Measurements from ENCODE around the gene ZNF24. TPM values are rescaled to one million over a fixed set of nuclear protein-coding genes. Genes with fewer than 3 reads are reported as not detected.

Gene ZNF24
- 31.8 and 33.9 TPM in 2 replicates for total RNA-seq
- 16.3 and 16.9 TPM in 2 replicates for polyA plus RNA-seq
- polyA plus RNA-seq (2012): 13.2 and 13.4 TPM in 2 replicates
- polyA minus RNA-seq (ENCODE audit: low replicate concordance): 5.1 and 13.6 TPM in 2 replicates

- Histone ChIP-seq H3K27me3 (ENCODE audit: control insufficient read depth, insufficient read depth, low read length) (no peaks in the 10 kb centered on the region), H3K9ac (ENCODE audit: insufficient read depth, low read length) (peak within 1 kb of the TSS; percentile 97), H3K27ac (ENCODE audit: insufficient read depth, low read length) (peak within 1 kb of the TSS; percentile 96), H3K9me3 (ENCODE audit: control insufficient read depth, insufficient read depth, low read depth, low read length) (no peaks in the 10 kb centered on the region), H4K20me1 (ENCODE audit: control insufficient read depth, extremely low read depth, insufficient read depth, low read length) (peaks cover 8% of the 10 kb centered on the region), H3K36me3 (ENCODE audit: control insufficient read depth, insufficient read depth, low read length) (peaks cover 4% of the 10 kb centered on the region), H3K79me2 (ENCODE audit: control insufficient read depth, insufficient read depth, low read length) (peaks cover 43% of the 10 kb centered on the region), H3K4me1 (ENCODE audit: control insufficient read depth, extremely low read depth, insufficient read depth, low read length) (peaks cover 2% of the 10 kb centered on the region), H3K4me2 (ENCODE audit: extremely low read depth, insufficient read depth, low read length) (peak within 1 kb of the TSS; percentile 92), H3K4me3 (replicated peaks in 1 of 4; ENCODE audit: control extremely low read depth in 1 of 4, insufficient read depth in 1 of 4, low read depth in 3 of 4, low read length in 4 of 4) (peak within 1 kb of the TSS; percentile 70 to 93 (median 83)), H2AFZ (ENCODE audit: low read length) (peak within 1 kb of the TSS; percentile 89)
- TF ChIP-seq EZH2 (IDR thresholded peaks at IDR 0.05; ENCODE audit: low read length, missing control alignments) (no peak), CTCF (conservative IDR thresholded peaks at IDR 0.05 in 1 of 2, IDR thresholded peaks at IDR 0.05 in 1 of 2; ENCODE audit: low read depth in 1 of 2, low read length in 2 of 2) (no peak)
- peak; percentile 90 to 91 for DNase-seq (ENCODE audit: low read depth in 2 of 2)
These were observed at the start of gene ZNF24 for GRCh38 chr18:35343936-35344735. ZNF24 (minus strand) TSS chr18:35344420; CDS start chr18:35340650, 3,770 bp downstream.

GRCh38 chr18:35393716-35394115 lies 49.5 kb upstream of the ZNF24 start:
- no peak overlapping the region for H3K9ac ChIP-seq (ENCODE audit: insufficient read depth, low read length)
- no peak for DNase-seq (ENCODE audit: low read depth in 2 of 2)
- no peak overlapping the region for H3K4me2 ChIP-seq (ENCODE audit: extremely low read depth, insufficient read depth, low read length)
- no peak overlapping the region for H3K27ac ChIP-seq (ENCODE audit: insufficient read depth, low read length)
- no peaks in the 10 kb centered on the region for H3K9me3 ChIP-seq (ENCODE audit: control insufficient read depth, insufficient read depth, low read depth, low read length)
- no peak overlapping the region for H3K4me3 ChIP-seq (replicated peaks in 1 of 4; ENCODE audit: control extremely low read depth in 1 of 4, insufficient read depth in 1 of 4, low read depth in 3 of 4, low read length in 4 of 4)
- H2AFZ ChIP-seq (ENCODE audit: low read length): no peak overlapping the region
- H4K20me1 ChIP-seq (ENCODE audit: control insufficient read depth, extremely low read depth, insufficient read depth, low read length): no peaks in the 10 kb centered on the region
- H3K79me2 ChIP-seq (ENCODE audit: control insufficient read depth, insufficient read depth, low read length): no peaks in the 10 kb centered on the region
- peaks cover 2% of the 10 kb centered on the region for H3K4me1 ChIP-seq (ENCODE audit: control insufficient read depth, extremely low read depth, insufficient read depth, low read length)
- H3K36me3 ChIP-seq (ENCODE audit: control insufficient read depth, insufficient read depth, low read length): no peaks in the 10 kb centered on the region
- no peaks in the 10 kb centered on the region for H3K27me3 ChIP-seq (ENCODE audit: control insufficient read depth, insufficient read depth, low read length)
- TF ChIP-seq EZH2 (IDR thresholded peaks at IDR 0.05; ENCODE audit: low read length, missing control alignments): no peak
- TF ChIP-seq CTCF (conservative IDR thresholded peaks at IDR 0.05 in 1 of 2, IDR thresholded peaks at IDR 0.05 in 1 of 2; ENCODE audit: low read depth in 1 of 2, low read length in 2 of 2): no peak

DNA sequence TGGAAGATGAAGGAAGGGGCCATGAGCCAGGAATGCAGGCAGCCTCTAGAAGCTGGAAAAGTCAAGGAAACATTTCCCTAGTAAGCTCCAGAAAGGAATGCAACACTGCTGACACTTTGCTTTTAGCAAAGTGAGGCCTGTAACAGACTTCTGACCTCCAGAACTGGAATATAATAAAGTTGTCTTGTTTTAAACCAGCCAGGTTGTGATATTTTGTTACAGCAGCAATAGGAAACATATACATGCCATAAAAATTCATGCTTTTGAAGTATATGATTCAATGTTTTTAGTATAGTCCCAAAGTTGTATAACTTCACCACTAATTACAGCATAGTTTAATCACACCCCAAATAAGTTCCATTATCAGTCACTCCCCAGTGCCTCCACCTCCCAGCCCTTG lies 48.2 kb upstream of the ZNF24 start:
- no peaks in the 10 kb centered on the region for H3K27me3 ChIP-seq (ENCODE audit: control insufficient read depth, insufficient read depth, low read length)
- no peak for TF ChIP-seq EZH2 (IDR thresholded peaks at IDR 0.05; ENCODE audit: low read length, missing control alignments)
- no peak for TF ChIP-seq CTCF (conservative IDR thresholded peaks at IDR 0.05 in 1 of 2, IDR thresholded peaks at IDR 0.05 in 1 of 2; ENCODE audit: low read depth in 1 of 2, low read length in 2 of 2)
- no peaks in the 10 kb centered on the region for H4K20me1 ChIP-seq (ENCODE audit: control insufficient read depth, extremely low read depth, insufficient read depth, low read length)
- H3K9ac ChIP-seq (ENCODE audit: insufficient read depth, low read length): no peak overlapping the region
- H2AFZ ChIP-seq (ENCODE audit: low read length): no peak overlapping the region
- no peak overlapping the region for H3K4me3 ChIP-seq (replicated peaks in 1 of 4; ENCODE audit: control extremely low read depth in 1 of 4, insufficient read depth in 1 of 4, low read depth in 3 of 4, low read length in 4 of 4)
- H3K36me3 ChIP-seq (ENCODE audit: control insufficient read depth, insufficient read depth, low read length): no peaks in the 10 kb centered on the region
- no peak for DNase-seq (ENCODE audit: low read depth in 2 of 2)
- H3K27ac ChIP-seq (ENCODE audit: insufficient read depth, low read length): no peak overlapping the region
- H3K4me2 ChIP-seq (ENCODE audit: extremely low read depth, insufficient read depth, low read length): no peak overlapping the region
- peaks cover 2% of the 10 kb centered on the region for H3K4me1 ChIP-seq (ENCODE audit: control insufficient read depth, extremely low read depth, insufficient read depth, low read length)
- no peaks in the 10 kb centered on the region for H3K79me2 ChIP-seq (ENCODE audit: control insufficient read depth, insufficient read depth, low read length)
- no peaks in the 10 kb centered on the region for H3K9me3 ChIP-seq (ENCODE audit: control insufficient read depth, insufficient read depth, low read depth, low read length)
